NOMO-1 (cell line): Measurements from ENCODE around the gene CAMKK2.
"Not testable (repeated sequence)": the region's sequence is repeated elsewhere in the genome, so short reads cannot be mapped to it uniquely, and the experiment has no call there.

Experiments
- DNase-seq, 2 experiments: peaks; one replicate each; lab custom pipeline; 2025; ENCODE audit not compliant: unreplicated experiment in 2 of 2; lab: John Stamatoyannopoulos, UW

Gene CAMKK2

DNA sequence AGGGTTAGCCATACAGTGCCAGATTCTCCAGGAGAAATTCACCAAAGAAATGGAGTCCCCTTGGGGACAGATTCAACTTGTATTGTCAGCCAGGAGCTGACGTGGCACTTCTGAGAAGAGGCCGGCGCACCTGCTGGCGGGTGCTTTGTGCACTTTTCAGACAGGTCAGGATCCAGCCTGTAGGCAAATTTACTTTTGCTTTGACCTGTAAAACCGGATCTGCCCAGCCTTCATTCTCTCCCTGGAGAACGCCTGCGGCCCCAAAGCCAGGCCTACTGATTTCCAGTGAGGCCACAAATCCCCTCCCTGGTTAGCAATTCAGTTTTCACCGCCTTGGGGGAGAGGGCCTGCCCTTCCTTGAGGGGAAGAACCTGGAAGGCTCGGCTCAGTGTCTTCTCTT lies 69.2 kb downstream of the CAMKK2 start:
- DNase-seq = no peak

DNA sequence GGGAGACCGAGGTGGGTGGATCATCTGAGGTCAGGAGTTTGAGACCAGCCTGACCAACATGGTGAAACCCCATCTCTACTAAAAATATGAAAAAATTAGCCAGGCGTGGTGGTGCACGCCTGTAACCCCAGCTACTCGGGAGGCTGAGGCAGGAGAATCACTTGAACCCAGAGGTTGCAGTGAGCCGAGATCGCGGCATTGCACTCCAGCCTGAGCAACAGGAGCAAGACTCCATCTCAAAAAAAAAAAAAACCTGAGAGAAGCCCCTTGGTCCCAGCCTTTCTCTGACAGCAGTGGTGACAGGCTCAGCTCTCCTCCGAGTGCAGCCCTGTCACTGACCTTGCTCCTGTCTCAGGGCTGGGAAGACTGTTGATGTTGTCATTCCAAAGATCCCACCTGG lies 69.6 kb downstream of the CAMKK2 start:
- DNase-seq = not testable (repeated sequence)

DNA sequence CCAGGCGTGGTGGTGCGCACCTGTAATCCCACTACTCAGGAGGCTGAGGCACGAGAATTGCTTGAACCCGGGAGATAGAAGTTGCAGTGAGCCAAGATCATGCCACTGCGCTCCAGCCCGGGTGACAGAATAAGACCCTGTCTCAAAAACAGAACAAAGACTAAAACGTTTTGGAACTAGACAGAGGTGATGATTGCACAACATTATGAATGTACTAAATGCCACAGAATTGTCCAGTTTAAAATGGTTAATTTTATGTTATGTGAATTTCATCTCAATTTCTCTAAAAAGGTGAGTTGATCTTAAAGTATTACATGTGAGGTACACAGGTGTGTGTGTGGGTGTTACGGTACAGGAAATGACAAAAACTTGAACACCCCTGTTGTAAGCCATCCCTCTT lies 70.1 kb downstream of the CAMKK2 start:
- DNase-seq = no peak

DNA sequence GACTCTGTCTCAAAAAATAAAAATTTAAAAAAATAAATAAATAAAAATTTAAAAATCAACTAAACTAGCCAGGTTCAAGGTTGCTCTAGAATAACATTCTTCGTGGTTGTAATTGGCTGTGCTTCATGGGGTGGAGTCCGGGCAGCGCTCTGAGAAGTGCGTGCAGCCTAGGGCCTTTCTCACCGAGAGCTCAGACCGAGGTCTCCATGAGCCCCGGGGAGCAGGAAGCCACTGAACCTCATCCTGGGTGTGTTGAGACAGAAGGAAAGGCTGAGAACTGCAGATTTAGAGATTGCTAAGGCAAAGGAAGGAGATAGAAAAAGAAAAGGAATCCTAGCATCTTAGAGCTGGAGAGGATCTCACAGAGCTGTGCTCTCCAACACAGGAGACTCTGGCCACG lies 71.9 kb downstream of the CAMKK2 start:
- no peak for DNase-seq

DNA sequence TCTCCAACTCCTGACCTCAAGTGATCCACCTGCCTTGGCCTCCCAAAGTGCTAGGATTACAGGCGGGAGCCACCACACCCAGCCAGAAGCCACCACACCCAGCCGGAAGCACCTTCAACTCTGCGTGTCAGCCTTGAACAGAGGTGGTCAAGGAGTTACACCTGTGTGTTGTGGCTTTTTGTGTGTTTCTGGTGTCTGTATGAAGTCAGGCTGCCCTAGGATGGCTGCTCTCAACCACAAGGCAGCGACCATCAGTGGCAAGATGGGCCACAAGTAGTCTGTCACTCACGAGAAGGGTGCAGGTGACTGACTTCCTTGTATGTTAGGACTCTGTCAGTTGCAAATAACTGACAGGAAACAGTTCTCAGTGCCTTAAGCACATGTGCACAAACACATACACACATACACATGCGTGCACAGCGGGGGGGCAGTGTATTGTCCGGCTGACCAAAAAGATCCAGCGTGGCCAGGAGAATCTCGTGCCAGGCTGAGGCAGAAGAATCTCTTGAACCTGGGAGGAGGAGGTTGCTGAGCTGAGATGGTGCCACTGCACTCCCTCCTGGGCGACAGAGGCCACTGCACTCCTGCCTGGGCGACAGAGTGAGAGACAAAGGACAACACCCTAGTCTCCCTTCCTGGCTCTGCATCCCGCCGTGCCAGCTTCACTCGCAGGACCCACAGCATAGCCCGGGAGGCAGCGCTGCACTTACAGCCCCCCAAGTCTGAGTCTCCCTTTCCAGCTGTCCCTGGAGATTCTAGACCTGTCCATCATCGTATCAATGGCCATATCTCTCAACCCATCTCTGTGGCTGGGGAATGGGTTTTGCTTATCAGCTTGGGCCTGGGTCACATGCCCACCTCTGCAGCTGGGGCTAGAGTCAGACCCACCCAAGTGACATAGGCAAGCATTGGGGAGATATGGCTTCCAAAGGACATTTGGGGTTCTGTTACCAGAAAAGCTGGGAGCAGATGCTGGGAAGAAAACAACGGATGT lies 72.9 kb downstream of the CAMKK2 start:
- DNase-seq = peak in 1 of 2 experiments; percentile 10

DNA sequence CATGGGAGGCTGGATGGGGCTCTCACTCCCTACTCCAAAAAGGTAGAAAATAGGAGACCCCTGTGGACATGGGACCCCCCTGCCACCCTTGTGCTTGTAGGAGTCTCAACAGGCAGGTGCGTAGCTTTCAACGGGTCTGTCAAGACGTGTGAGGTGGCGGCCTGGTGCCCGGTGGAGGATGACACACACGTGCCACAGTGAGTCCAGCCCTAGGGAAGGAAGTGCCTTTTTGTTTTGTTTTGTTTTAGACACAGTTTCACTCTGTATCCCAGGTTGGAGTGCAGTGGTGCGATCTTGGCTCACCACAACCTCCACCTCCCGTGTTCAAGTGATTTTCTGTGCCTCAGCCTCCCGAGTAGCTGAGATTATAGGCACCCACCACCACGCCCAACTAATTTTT lies 73.7 kb downstream of the CAMKK2 start:
- DNase-seq = no peak

DNA sequence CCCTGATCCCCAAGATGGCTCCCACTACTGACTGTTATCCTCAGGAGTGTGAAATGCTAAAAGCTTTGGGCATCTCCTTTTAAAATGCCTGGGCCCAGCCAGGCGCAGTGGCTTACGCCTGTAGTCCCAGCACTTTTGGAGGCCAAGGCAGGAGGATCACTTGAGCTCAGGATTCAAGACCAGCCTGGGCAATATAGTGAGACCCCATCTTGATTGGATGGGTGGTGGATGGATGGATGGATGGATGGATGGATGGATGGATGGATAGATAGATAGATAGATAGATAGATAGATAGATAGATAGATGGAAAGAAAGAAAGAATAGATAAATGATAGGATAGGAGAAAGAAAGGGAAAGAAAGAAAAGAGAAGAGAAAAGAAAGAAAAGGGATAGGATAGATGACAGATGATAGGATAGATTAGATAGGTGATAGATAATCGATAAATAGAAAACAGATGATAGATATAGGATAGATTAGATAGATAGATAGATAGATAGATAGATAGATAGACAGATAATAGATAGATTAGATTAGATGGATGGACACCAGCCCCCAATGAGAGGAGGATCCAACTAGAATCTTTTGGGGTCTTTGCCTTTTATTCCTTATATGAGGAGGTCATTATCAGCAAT lies 77.0 kb downstream of the CAMKK2 start:
- DNase-seq = no peak

DNA sequence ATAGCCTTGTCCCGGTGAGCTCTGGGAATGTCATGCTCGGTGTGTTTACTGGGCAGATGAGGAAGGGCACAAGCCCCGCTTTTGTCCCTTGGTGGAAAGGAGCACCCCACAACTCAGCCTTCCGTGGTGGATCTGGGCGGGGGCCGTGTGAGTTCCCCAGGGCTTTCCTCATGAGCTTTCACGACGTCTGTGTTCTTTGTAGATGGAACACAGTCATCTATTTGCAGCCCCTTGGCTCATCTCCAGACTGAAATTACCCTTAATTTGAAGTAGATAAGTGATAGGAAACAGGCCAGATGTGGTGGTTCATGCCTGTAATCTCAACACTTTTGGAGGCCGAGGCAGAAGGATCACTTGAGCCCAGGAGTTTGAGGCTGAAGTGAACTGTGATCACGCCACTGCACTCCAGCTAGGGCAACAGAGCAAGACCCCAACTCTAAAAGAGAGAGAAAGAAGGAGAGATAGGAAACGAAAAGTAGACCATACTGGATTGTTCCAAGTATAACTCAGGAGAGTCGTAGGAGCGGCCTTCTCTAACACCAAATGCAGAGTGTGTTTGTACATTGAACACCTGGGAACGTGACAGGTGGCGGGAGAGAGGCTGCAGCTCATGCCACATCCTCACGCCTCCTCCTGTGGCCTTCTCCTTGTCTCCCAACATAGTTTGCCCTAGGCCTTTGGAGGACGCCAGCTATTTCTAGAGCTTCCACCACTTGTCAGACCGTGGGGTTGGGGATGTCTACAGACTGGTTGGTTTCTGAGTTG lies 77.7 kb downstream of the CAMKK2 start:
- no peak for DNase-seq

DNA sequence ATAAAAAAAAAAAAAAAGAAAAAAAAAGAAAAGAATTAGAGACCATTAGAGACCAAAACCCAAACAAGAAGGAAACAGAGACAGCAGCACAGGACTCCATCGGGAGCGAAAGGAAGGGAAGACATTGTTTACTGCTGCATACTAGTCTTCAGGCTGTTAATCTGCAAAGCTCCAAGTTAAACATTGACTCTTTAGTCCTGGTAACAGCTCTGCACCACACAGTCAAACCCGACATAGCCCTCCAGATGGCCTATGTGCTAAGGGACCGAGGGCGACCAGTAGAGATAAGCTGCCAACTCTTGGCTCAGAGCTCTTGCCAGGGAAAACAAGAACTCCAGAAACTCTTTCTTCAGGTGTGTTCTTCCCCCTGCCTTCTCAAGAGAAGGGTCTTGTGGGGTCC lies 78.7 kb downstream of the CAMKK2 start:
- no peak for DNase-seq

DNA sequence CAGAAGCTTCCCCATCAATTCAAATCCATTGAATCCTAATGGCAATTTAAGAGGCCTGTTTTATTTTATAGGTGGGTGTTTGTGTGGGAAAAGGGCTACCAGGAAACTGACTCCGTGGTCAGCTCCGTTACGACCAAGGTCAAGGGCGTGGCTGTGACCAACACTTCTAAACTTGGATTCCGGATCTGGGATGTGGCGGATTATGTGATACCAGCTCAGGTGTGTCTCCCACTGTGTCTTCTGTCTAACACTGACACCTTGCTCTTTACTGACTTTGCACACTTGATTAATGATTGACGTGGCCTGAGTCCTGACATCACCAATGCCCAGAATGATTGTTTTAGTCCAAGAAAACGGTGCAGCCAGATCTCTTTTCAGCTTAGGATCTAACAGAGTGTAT lies 79.4 kb downstream of the CAMKK2 start:
- no peak for DNase-seq

DNA sequence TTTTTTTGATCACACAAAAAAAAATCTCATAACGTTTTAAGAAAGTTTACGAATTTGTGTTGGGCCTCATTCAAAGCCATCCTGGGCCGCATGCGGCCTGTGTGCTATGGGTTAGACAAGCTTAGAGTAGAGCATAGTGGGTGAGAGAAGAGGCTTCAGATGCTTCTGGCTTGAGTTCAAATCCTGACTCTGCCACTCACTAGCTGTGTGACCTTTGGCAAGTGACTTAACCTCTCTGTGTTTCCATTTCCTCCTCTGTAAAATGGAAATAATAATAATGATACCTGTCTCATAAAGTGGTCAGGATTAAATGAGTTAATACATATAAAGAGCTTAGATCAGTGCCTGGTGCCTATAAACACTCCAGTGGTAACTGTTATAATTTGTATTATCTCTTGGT lies 80.4 kb downstream of the CAMKK2 start:
- no peak for DNase-seq

DNA sequence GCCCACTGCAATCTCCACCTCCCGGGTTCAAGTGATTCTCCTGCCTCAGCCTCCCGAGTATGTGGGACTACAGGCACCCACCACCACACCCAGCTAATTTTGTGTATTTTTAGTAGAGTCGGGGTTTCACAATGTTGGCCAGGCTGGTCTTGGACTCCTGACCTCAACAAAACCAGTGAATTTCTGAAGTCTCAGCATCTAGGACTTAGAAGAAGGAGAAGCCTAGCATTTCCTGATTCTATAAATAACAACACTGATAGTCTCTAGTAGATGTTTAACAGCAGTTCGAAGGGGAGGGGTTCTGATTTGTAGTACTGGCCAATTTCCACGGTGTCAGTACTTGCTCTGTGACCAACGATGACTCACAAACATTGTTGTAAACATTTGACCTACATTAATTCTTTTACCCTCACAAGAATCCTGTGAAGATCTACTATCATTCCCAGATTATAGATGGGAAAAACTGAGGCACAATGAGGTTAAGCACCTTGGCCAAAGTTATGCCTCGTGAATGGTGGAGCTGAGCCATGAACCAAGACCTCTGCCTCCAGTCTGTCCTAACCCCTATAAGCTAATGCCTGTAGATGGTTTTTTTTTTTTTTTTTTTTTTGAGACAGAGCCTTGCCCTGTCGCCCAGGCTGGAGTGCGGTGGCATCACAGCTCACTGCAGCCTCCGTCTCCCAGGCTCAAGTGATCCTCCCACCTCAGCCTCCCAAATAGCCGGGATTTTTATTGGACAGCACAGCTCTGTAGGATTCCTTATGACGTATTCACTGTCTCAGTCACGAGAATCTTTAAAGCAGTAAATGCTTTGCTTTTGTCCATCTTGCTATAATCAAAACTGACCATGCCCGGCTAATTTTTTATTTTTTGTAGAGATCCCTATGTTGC lies 81.4 kb downstream of the CAMKK2 start:
- peak; percentile 83 to 84 for DNase-seq

DNA sequence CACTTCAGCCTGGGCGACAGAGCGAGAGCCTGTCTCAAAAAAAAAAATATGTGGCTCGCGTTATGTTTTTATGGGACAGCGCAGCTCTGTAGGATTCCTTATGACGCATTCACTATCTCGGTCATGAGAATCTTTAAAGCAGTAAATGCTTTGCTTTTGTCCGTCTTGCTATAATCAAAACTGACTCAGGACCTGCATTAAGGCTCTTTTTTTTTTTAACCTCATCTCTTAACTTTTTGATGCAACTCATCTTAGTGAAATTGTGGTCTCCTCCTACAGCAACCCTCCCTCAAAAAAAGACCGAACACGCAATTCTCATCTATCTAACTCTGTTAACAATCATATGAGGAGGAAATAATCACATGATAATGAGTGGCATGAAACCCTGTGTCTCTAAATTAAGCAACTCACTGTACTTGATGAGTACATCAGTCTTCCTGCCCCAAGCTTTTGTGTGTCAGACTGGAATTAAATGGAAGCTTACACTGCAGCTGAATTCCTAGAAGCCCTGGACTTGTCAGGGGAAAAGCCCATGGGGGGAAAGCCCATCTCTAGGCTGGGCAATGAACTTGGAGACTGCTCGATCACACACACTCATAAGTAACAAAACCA lies 82.2 kb downstream of the CAMKK2 start:
- peak; percentile 51 to 87 for DNase-seq

DNA sequence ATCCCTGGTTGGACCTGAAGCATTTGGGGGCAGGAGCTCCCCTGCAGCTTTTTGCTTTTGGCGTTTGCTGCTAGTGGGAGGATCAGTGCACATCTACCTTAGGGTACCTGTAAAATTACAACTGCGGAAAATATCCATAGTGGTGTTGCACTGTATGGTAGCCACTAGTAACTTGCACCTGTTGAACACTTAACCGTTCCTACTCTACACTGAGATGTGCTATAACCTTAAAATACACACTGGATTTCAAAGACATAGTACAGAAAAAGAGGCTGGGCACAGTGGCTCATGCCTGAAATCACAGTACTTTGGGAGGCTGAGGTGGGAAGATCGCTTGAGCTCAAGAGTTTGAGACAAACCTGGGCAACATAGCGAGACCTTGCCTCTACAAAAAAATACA lies 83.6 kb downstream of the CAMKK2 start:
- no peak for DNase-seq

DNA sequence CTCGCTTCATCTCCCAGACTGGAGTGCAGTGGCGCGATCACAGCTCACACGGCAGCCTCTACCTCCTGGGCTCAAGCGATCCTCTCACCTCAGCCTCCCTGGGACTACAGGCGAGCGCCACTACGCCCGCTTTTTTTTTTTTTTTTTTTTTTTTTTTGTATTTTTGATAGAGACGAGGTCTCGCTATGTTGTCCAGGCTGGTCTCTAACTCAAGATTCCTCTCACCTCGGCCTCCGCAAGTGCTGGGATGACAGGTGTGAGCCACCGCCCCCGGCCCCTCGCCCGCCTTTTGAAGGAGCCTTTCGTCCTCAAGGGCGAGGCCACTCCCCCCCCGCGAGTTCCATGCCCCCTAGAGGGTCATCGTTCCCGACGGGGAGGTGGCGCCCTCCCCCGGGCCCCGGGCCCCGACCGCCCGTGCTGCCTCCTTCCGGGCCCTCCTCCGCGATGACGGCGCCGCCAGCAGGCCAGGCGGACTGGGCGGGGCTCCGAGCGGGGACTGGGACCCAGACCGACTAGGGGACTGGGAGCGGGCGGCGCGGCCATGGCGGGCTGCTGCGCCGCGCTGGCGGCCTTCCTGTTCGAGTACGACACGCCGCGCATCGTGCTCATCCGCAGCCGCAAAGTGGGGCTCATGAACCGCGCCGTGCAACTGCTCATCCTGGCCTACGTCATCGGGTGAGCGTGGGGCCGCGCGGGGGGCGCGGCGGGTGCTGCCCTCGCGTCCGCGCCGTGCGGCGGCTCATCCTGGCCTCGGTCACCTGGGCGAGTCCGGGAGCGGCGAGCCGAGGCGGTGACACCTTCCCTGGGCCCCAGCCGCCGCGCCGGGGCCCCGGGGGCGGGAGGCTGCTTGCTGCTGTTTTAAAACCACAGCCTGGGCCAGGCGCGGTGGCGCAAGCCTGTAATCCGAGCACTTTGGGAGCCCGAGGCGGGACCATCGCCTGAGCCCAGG lies 86.6 kb downstream of the CAMKK2 start, which contains the start of gene P2RX4:
P2RX4 (plus strand) TSS at position 506 of the 949 bp plus-strand sequence; CDS start at position 542, 36 bp downstream.
- DNase-seq = peak; percentile 85 to 94

DNA sequence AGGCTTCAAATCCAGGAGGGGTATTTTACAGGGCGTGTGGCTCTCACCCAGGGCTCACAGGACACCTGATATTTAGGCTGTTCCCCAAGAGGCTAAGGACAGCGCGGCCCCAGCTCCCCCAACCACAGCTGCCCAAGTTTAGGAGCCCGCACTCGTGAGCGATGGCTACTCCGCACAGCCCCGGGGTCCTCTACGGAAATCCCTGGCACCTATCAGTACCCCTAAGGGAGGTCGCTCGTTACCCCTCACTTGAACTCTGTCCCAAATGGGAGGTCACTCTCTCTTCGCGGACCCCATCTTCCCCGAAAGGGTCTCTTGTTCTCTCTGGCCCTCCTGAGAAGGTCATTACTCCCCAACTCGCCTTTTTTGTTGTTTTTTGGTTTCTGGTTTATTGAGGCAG lies 87.3 kb downstream of the CAMKK2 start:
- DNase-seq = no peak

DNA sequence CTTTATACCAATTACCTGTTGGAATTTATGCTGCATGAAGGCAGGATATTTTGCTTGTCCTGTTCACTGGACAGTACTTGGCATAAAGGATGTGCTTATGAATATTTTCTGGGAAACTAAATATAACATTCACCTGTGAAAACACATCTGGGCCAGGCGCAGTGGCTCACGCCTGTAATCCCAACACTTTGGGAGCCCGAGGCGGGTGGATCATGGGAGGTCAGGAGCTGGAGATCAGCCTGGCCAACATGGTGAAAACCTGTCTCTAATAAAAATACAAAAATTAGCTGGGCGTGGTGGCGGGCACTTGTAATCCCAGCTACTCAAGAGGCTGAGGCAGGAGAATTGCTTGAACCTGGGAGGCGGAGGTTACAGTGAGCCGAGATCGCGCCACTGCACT lies 87.9 kb downstream of the CAMKK2 start:
- not testable (repeated sequence) for DNase-seq

DNA sequence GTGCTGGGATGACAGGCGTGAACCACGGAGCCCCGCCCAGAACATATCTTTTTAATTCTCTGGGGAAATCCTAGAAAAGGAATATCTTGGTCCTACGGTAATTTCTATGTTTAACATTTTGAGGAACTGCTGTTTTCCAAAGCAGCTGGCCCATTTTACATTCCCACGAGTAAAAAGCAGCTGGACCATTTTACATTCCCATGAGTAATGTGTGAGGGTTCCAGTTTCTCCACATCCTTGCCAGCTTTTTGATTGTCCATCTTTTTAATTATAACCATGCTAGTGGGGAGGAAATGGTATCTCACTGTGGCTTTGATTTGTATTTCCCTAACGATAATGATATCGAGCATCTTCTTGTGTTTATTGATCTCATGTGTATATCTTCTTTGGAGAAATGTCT lies 91.0 kb downstream of the CAMKK2 start:
- no peak for DNase-seq

DNA sequence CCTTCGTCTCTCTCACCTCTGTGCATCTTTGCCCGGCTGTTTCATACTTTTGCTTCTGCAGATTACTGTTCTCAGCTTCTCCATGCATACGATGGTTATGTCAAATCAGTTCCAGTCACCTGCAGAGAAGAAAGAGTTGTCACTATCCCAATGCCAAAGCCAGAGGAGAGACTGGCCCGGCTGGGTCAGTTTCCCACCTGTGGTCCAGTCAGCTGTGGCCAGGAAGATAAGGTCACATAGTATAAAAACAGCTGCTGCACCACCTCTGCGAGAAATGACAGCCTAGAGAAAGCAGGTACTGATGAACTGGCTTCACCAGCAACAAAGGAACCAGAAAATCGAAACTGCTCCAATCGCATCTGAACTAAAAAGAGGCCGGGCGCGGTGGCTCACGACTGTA lies 93.0 kb downstream of the CAMKK2 start:
- DNase-seq = no peak
